Breast epithelium (tissue), 3 donors: ENCODE measurements around the gene HDAC4.

ENCODE experiments used
- CTCF ChIP-seq, 3 donors: fragments of 450-650 bp; IDR thresholded peaks; one replicate each; pipeline ENCODE4 v1.5.1; 2016 to 2017; ENCODE audit warnings: antibody characterized with exemption in 3 of 3, mild to moderate bottlenecking in 3 of 3, moderate library complexity in 3 of 3
- POLR2A ChIP-seq: fragments of 450-650 bp; IDR thresholded peaks from one replicate; pipeline ENCODE4 v1.6.1; 2016; ENCODE audit warnings: antibody characterized with exemption, mild to moderate bottlenecking, moderate library complexity
- POLR2AphosphoS5 ChIP-seq, 3 donors: sonication (generic); formaldehyde crosslinking; IDR thresholded peaks; one replicate each; pipeline ENCODE4 v1.6.1; 2017; ENCODE audit warnings: antibody characterized with exemption in 3 of 3

DNA sequence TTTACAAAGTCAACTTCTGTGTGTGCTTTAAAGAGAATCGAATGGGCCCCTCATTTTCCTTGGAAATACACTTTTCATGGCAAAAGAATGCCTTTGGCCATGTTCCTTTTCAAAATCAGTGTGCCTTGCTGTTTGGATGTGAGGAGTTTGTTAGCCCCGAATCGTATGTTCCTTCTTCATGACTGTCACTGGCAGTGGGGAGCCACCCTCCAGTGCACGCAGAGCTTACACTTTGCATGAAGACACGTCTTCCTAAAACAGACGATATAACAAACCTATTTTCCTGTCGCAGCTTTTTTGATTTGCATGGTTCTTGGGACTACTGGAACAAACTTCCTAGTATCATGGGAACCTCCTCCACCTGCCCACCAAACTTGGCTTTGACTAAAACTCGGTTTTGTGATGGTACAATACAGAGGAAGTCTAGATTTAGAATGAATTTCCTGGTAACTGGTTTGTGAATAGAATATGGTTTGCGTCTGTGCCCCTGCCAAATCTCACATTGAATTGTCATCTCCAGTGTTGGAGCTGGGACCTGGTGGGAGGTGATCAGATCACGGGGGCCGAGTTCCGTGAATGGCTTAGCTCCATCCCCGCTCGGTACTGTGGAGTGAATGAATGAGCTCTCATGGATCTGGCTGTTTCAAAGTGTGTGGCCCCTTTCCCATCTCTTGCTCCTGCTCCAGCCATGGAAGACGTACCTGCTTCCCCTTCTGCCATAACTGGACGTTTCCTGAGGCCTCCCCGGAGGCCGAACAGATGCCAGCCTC is 358.1 kb downstream of the HDAC4 start:
- TF ChIP-seq POLR2AphosphoS5 (IDR thresholded peaks at IDR 0.05) (no peak), CTCF (IDR thresholded peaks at IDR 0.05) (no peak), POLR2A (no peak)
